Fibroblast of lung (primary cell): ENCODE measurements around the gene OARD1. TPM values are rescaled to one million over a fixed set of nuclear protein-coding genes. Genes with fewer than 3 reads are reported as not detected.

Experiments
- DNase-seq, 2 donors: peaks; one replicate each; pipeline versions ENCODE4 v3.0.0 to v3.0.0-alpha.2; 2010; ENCODE audit warnings: low read depth in 2 of 2
- H2AFZ ChIP-seq: 2 replicates; pipeline ENCODE4 v1.5.1; 2012; ENCODE audit warnings: low read length, control low read depth, inconsistent platforms
- H3K27ac ChIP-seq: 2 replicates; pipeline ENCODE4 v1.5.1; 2011; ENCODE audit warnings: low read length, control low read depth; ENCODE audit not compliant: insufficient read depth
- H3K27me3 ChIP-seq: 2 replicates; pipeline ENCODE4 v1.5.1; 2011; ENCODE audit warnings: mild to moderate bottlenecking, low read length; ENCODE audit not compliant: control insufficient read depth, insufficient read depth
- H3K36me3 ChIP-seq: 2 replicates; pipeline ENCODE4 v1.5.1; 2011; ENCODE audit warnings: low read length; ENCODE audit not compliant: control insufficient read depth, insufficient read depth
- H3K4me1 ChIP-seq: 2 replicates; pipeline ENCODE4 v1.5.1; 2011; ENCODE audit warnings: low read length; ENCODE audit not compliant: control insufficient read depth, insufficient read depth; ENCODE audit errors: extremely low read depth
- H3K4me2 ChIP-seq: 2 replicates; pipeline ENCODE4 v1.5.1; 2011; ENCODE audit warnings: low read length, control low read depth; ENCODE audit not compliant: insufficient read depth; ENCODE audit errors: extremely low read depth
- H3K4me3 ChIP-seq, 4 experiments: fragments of 200-600 bp in 1 of 4; sonication (generic) in 1 of 4; replicated peaks in 1 of 4; 2 replicates each; pipeline ENCODE4 v1.5.1; 2011 to 2016; ENCODE audit warnings: low read length in 4 of 4, low read depth in 3 of 4, mild to moderate bottlenecking in 3 of 4, control low read depth in 2 of 4, inconsistent platforms in 1 of 4, mixed read lengths in 1 of 4; ENCODE audit not compliant: insufficient read depth in 1 of 4; ENCODE audit errors: control extremely low read depth in 1 of 4
- H3K79me2 ChIP-seq: 2 replicates; pipeline ENCODE4 v1.5.1; 2012; ENCODE audit warnings: mild to moderate bottlenecking, low read length, inconsistent platforms; ENCODE audit not compliant: control insufficient read depth, insufficient read depth
- H3K9ac ChIP-seq: 2 replicates; pipeline ENCODE4 v1.5.1; 2011; ENCODE audit warnings: mild to moderate bottlenecking, low read length, control low read depth; ENCODE audit not compliant: insufficient read depth
- H3K9me3 ChIP-seq: 2 replicates; pipeline ENCODE4 v1.5.1; 2012; ENCODE audit warnings: low read depth, low read length; ENCODE audit not compliant: control insufficient read depth, insufficient read depth
- H4K20me1 ChIP-seq: 2 replicates; pipeline ENCODE4 v1.5.1; 2011; ENCODE audit warnings: low read length; ENCODE audit not compliant: control insufficient read depth, insufficient read depth; ENCODE audit errors: extremely low read depth
- CTCF ChIP-seq, 2 donors: IDR thresholded peaks in 1 of 2; conservative IDR thresholded peaks in 1 of 2; 1 replicate in 1 of 2; 2 replicates in 1 of 2; pipeline ENCODE4 v1.5.1; 2011 to 2012; ENCODE audit warnings: low read length in 2 of 2, control low read depth in 1 of 2, inconsistent platforms in 1 of 2, low read depth in 1 of 2, mild to moderate bottlenecking in 1 of 2
- EZH2 ChIP-seq: IDR thresholded peaks from 2 replicates; pipeline ENCODE4 v1.5.1; 2012; ENCODE audit warnings: low read length, control low read depth, mild to moderate bottlenecking; ENCODE audit errors: missing control alignments
- polyA plus RNA-seq, 2 donors: library from polyadenylated mRNA; depleted of rRNA in 1 of 2; stranded (reverse) in 1 of 2; unstranded in 1 of 2; fragments of >200 nt; gene quantifications; 2 replicates each; pipeline ENCODE4 v1.2.1, GENCODE V29; 2011 to 2012; ENCODE audit warnings: missing spikeins in 1 of 2
- total RNA-seq: library from RNA; depleted of rRNA; stranded (reverse); fragments of >200 nt; gene quantifications from 2 replicates; pipeline ENCODE4 v1.2.1, GENCODE V29; 2014

The OARD1 gene
- total and polyA plus RNA-seq, 2 donors (not counting 1 experiment from before 2014, with no cell fraction given), result 9.8 to 12.4 TPM

- Histone ChIP-seq H3K27ac (no peak within 1 kb of the TSS), H3K79me2 (no peaks in the 10 kb centered on the region), H3K4me2 (no peak within 1 kb of the TSS), H3K9me3 (no peaks in the 10 kb centered on the region), H3K4me3 (no peak within 1 kb of the TSS), H3K4me1 (no peaks in the 10 kb centered on the region), H4K20me1 (no peaks in the 10 kb centered on the region), H2AFZ (no peak within 1 kb of the TSS), H3K27me3 (no peaks in the 10 kb centered on the region), H3K36me3 (no peaks in the 10 kb centered on the region), H3K9ac (no peak within 1 kb of the TSS)
- no peak for TF ChIP-seq EZH2
- TF ChIP-seq CTCF (conservative IDR thresholded peaks at IDR 0.05 in 1 of 2, IDR thresholded peaks at IDR 0.05 in 1 of 2; ENCODE audit: low read depth in 1 of 2, low read length in 2 of 2), result no peak
- DNase-seq, result no peak
Observed at GRCh38 chr6:41053041-41053440, 19.1 kb downstream of the OARD1 start, which contains the start of gene APOBEC2. APOBEC2 (plus strand) TSS chr6:41053202; CDS start chr6:41053348, 146 bp downstream.

GRCh38 chr6:41051873-41052272 is 20.3 kb downstream of the OARD1 start:
- Histone ChIP-seq H4K20me1 (no peaks in the 10 kb centered on the region), H3K36me3 (no peaks in the 10 kb centered on the region), H3K4me3 (no peak overlapping the region), H3K27me3 (peaks cover under 1% of the 10 kb centered on the region), H3K4me2 (no peak overlapping the region), H3K79me2 (no peaks in the 10 kb centered on the region), H2AFZ (no peak overlapping the region), H3K9me3 (no peaks in the 10 kb centered on the region), H3K9ac (no peak overlapping the region), H3K27ac (no peak overlapping the region), H3K4me1 (no peaks in the 10 kb centered on the region)
- no peak for DNase-seq
- TF ChIP-seq CTCF (conservative IDR thresholded peaks at IDR 0.05 in 1 of 2, IDR thresholded peaks at IDR 0.05 in 1 of 2; ENCODE audit: low read depth in 1 of 2, low read length in 2 of 2) (no peak), EZH2 (no peak)

- no peaks in the 10 kb centered on the region for H3K36me3 ChIP-seq
Observed at GRCh38 chr6:41050536-41050935, 21.6 kb downstream of the OARD1 start.

More at GRCh38 chr6:41050536-41050935, 21.6 kb downstream of the OARD1 start:
- no peak overlapping the region for H3K27ac ChIP-seq
- H3K9me3 ChIP-seq, result no peaks in the 10 kb centered on the region
- no peaks in the 10 kb centered on the region for H3K4me1 ChIP-seq
- H3K27me3 ChIP-seq, result peaks cover 2% of the 10 kb centered on the region
- no peak overlapping the region for H3K4me3 ChIP-seq
- no peak overlapping the region for H3K9ac ChIP-seq
- TF ChIP-seq CTCF (conservative IDR thresholded peaks at IDR 0.05 in 1 of 2, IDR thresholded peaks at IDR 0.05 in 1 of 2; ENCODE audit: low read depth in 1 of 2, low read length in 2 of 2) (no peak), EZH2 (no peak)
- no peak overlapping the region for H2AFZ ChIP-seq
- H4K20me1 ChIP-seq, result no peaks in the 10 kb centered on the region
- H3K4me2 ChIP-seq, result no peak overlapping the region
- DNase-seq, result no peak
- no peaks in the 10 kb centered on the region for H3K79me2 ChIP-seq
